AG04450 (cell line): ENCODE measurements around the gene GALNT9. TPM values are rescaled to one million over a fixed set of nuclear protein-coding genes. Genes with fewer than 3 reads are reported as not detected.

ENCODE experiments used
- CTCF ChIA-PET: fragments of 300-600, 350-600 bp; formaldehyde crosslinking; extraction: SDS; loops from one replicate; lab custom pipeline; 2022; ENCODE audit warnings: antibody characterized with exemption, inconsistent platforms; lab: Charles Lee
- POLR2A ChIA-PET: fragments of 350-600 bp; formaldehyde crosslinking; extraction: SDS; loops from one replicate; lab custom pipeline; 2021; ENCODE audit warnings: antibody characterized with exemption, inconsistent platforms; lab: Yijun Ruan, JAX
- DNase-seq: peaks from one replicate; pipeline ENCODE4 v3.0.0-alpha.2; 2011; ENCODE audit warnings: low read depth, low spot score
- H3K27ac ChIP-seq: one replicate; pipeline ENCODE4 v1.5.1; 2012; ENCODE audit warnings: low read depth, low read length, control low read depth
- H3K27me3 ChIP-seq: one replicate; pipeline ENCODE4 v1.6.0; 2012; ENCODE audit warnings: low read length; ENCODE audit not compliant: control insufficient read depth, insufficient read depth
- H3K4me3 ChIP-seq: 2 replicates; pipeline ENCODE4 v1.5.1; 2011; ENCODE audit warnings: mild to moderate bottlenecking, low read depth, low read length, control low read depth
- H3K9me3 ChIP-seq: 2 replicates; pipeline ENCODE4 v1.5.1; 2012; ENCODE audit warnings: low read length; ENCODE audit not compliant: control insufficient read depth, insufficient read depth
- polyA plus RNA-seq: library from polyadenylated mRNA; depleted of rRNA; stranded (reverse); fragments of >200 nt; gene quantifications from 2 replicates; pipeline ENCODE4 v1.2.3, GENCODE V29; 2011
- TF ChIP-seq, protein P1 (sequence below): IDR thresholded peaks from 2 replicates; pipeline ENCODE4 v1.5.1; 2011; ENCODE audit warnings: low read depth, low read length, control low read depth, inconsistent platforms

GALNT9 gene
- polyA plus RNA-seq, 1 experiment = not detected

DNA sequence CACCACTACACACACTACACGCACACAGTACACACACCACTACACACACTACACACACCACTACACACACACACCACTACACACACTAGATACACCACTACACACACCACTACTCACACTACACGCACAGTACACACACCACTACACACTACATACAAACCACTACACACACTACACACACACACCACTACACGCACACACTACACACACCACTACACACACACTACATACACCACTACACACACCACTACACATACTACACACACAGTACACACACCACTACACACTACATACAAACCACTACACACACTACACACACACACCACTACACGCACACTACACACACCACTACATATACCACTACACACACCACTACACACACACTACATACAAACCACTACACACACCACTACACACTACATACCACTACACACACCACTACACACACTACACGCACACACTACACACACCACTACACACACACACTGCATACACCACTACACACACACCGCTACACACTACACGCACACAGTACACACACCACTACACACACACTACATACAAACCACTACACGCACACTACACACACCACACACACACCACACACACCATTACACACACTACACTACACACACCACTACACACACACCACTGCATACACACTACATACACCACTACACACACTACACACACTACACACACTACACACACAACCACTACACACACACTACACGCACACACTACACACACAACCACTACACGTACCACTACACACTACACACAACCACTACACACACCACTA is 173.4 kb downstream of the GALNT9 start:
- H3K4me3 ChIP-seq = no peak overlapping the region
- H3K27ac ChIP-seq = no peak overlapping the region
- POLR2A ChIA-PET = no interaction called here
- H3K27me3 ChIP-seq = peaks cover 6% of the 10 kb centered on the region
- DNase-seq = no peak
- CTCF ChIA-PET = no interaction called here
- TF ChIP-seq, protein P1, sequence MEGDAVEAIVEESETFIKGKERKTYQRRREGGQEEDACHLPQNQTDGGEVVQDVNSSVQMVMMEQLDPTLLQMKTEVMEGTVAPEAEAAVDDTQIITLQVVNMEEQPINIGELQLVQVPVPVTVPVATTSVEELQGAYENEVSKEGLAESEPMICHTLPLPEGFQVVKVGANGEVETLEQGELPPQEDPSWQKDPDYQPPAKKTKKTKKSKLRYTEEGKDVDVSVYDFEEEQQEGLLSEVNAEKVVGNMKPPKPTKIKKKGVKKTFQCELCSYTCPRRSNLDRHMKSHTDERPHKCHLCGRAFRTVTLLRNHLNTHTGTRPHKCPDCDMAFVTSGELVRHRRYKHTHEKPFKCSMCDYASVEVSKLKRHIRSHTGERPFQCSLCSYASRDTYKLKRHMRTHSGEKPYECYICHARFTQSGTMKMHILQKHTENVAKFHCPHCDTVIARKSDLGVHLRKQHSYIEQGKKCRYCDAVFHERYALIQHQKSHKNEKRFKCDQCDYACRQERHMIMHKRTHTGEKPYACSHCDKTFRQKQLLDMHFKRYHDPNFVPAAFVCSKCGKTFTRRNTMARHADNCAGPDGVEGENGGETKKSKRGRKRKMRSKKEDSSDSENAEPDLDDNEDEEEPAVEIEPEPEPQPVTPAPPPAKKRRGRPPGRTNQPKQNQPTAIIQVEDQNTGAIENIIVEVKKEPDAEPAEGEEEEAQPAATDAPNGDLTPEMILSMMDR = no peak
- peaks cover 24% of the 10 kb centered on the region; the same call in 1 of the 2 replicates for H3K9me3 ChIP-seq

DNA sequence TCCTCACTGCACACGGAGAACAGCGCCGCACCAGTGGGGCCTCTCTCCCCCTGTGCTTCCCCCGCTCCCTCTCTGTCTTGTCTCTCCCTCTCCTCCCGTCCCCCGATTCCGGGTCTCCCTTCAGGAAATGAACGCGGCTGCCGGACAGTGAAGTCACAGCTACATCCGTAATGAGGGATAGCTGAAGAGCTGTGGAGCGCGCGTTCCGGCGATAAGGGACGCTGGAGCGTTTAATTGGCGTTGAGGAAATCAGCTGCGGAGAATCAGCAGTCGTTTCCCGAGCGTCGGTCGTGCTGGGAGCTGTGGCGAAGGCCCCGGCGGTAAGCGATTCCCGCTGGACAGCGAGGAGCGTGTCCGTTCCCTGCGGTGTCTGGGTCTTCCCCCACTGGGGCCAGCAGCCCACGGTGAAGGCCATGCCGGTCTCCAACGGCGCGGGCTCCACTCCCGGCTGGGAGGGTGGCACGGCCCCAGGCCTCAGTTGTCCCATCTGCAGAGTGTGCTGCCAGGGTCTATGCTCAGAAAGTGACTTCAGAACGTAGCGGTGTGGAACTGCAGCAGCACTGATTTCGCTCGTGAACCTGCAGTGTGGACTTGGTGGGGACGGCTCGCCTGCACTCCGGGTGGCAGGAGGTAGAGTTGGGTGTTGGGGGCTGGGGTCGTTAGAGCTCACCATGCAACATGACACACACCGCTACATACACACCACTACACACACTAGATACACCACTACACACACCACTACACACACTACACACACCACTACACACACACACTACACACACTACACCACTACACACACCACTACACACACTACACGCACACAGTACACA is 174.2 kb downstream of the GALNT9 start:
- POLR2A ChIA-PET = no interaction called here
- Histone ChIP-seq H3K27ac (no peak overlapping the region), H3K9me3 (peaks cover 22% of the 10 kb centered on the region; the same call in 1 of the 2 replicates), H3K4me3 (no peak overlapping the region), H3K27me3 (peaks cover 2% of the 10 kb centered on the region)
- no peak for DNase-seq
- CTCF ChIA-PET = no interaction called here
- TF ChIP-seq, protein P1 = no peak

DNA sequence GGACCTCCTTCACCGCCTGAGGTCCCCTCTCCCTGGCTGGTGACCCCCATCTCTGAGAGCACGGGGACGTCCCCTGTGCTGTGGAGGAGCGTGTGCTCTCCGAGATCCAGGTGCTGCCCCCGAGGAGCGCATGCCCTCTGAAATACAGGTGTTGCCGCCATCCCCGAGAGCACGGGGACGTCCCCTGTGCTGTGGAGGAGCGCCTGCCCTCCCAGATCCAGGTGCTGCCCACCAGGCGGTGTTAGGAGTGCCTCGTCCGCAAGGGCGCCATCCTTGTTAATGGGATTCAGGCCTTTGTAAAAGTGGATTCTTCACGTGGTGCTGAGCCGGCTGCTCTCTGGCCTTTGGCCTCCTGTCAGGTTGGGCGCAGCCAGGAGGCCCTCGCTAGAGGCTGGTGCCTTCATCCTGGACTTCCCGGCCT is 175.0 kb downstream of the GALNT9 start:
- TF ChIP-seq, protein P1 = no peak
- ChIA-PET POLR2A (interaction anchor here (0.6 to 1.0 kb wide), 2 partner anchors 35 to 369 kb away, joined by 3 to 4 read pairs; no protein-coding TSS in a partner anchor), CTCF (interaction anchor here (0.6 to 1.4 kb wide), 12 partner anchors 8 to 491 kb away, joined by 3 to 8 read pairs (median 4); partner anchors contain the start of gene NOC4L)
- Histone ChIP-seq H3K4me3 (no peak overlapping the region), H3K27ac (no peak overlapping the region), H3K27me3 (no peaks in the 10 kb centered on the region), H3K9me3 (peaks cover 22% of the 10 kb centered on the region; the same call in 1 of the 2 replicates)
- no peak for DNase-seq

DNA sequence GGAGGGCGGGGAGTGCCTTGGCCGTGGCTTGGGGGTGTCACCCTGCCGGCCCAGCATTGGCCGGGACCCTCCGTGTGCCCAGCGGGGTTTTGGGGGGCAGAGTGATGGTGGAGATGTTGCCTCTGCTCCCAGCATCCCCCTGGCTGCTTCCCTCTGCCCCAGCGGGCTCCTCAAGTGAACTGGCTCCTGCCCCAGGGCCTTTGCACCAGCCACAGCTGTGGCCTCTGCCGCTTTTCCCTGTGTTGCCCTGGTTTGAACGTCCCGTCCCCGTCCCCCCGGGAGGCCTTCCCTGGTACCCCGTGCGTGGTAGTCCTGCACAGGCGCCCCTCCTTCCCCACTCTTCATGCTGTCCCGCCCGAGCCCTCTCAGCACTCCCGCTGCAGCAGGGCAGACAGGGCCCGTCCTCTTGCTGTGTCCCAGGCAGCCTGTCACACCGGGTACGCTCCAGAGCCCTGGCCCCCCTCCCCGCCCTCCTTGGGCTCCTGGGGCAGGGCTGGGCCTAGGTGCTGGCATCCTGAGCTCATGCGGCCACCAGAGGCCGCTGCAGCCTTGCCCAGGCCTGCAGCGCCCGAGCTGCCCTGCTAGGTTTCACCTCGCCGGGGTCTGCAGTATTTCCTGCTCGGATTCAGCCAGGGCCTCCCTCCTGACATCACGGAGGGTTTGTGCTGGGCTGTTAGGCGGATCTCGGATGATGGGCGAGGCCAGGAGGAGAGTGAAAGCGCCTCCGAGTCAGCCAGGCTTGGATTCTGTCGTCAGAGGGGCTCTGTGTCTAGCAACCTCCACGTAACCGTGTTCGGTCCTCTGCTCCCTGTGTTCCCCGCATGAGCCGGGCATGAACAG is 175.7 kb downstream of the GALNT9 start:
- ChIA-PET POLR2A (interaction anchor here (0.6 to 1.0 kb wide), 3 partner anchors 10 to 370 kb away, joined by 3 to 4 read pairs (median 3); partner anchors contain the start of gene DDX51), CTCF (interaction anchor here (0.5 to 1.4 kb wide), 16 partner anchors 9 to 492 kb away, joined by 3 to 8 read pairs (median 4); partner anchors contain the start of gene NOC4L)
- peaks cover 20% of the 10 kb centered on the region; the same call in 1 of the 2 replicates for H3K9me3 ChIP-seq
- H3K27me3 ChIP-seq = no peaks in the 10 kb centered on the region
- no peak for DNase-seq
- TF ChIP-seq, protein P1 = peak; percentile 88
- H3K27ac ChIP-seq = no peak overlapping the region
- H3K4me3 ChIP-seq = no peak overlapping the region
